ENCODE results near the gene TREML2. TPM values are rescaled to one million over a fixed set of nuclear protein-coding genes. Genes with fewer than 3 reads are reported as not detected.

TREML2 gene
- total and polyA plus RNA-seq, 11 donors = 0.07 to 0.32 (median 0.09) TPM; not detected in 6

DNA sequence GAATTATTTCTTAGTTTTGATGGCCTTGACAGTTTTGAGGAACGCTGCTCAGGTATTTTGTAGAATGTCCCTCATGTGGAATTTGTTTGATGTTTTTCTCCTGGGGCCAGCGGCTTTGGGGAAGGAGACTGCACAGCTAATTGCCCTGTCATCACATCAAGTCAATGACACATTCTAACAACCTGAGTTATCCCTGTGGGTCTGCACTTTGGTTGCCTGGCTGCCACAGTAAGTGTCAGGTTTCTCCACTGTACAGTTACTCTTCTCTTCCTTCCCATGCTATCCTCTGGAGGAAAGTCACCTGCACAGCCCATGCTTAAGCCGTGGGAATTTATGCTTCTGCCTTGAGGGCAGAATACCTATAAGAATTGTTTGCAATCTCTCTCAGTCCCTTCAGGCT is 25.8 kb upstream of the TREML2 start:
- no peaks in the 10 kb centered on the region for H3K36me3 ChIP-seq
- ATAC-seq (no peak), DNase-seq (no peak)
- peaks cover 0 to 29% (median 0%) of the 10 kb centered on the region in 9 donors for H3K27me3 ChIP-seq
- no peaks in the 10 kb centered on the region for H3K9me3 ChIP-seq
- TF ChIP-seq POLR2A (IDR thresholded peaks at IDR 0.05) = no peak
- TF ChIP-seq, protein P1, sequence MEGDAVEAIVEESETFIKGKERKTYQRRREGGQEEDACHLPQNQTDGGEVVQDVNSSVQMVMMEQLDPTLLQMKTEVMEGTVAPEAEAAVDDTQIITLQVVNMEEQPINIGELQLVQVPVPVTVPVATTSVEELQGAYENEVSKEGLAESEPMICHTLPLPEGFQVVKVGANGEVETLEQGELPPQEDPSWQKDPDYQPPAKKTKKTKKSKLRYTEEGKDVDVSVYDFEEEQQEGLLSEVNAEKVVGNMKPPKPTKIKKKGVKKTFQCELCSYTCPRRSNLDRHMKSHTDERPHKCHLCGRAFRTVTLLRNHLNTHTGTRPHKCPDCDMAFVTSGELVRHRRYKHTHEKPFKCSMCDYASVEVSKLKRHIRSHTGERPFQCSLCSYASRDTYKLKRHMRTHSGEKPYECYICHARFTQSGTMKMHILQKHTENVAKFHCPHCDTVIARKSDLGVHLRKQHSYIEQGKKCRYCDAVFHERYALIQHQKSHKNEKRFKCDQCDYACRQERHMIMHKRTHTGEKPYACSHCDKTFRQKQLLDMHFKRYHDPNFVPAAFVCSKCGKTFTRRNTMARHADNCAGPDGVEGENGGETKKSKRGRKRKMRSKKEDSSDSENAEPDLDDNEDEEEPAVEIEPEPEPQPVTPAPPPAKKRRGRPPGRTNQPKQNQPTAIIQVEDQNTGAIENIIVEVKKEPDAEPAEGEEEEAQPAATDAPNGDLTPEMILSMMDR (IDR thresholded peaks at IDR 0.05) = no peak
- intact Hi-C loops (cut with DNase I) = no loop called here
- H3K27ac ChIP-seq = no peak overlapping the region
- H3K4me3 ChIP-seq = no peak overlapping the region
- WGBS, 4 donors = 22 to 37% (median 26%) methylated on average over 3 of the region's 3 CpGs
- H3K4me1 ChIP-seq = no peaks in the 10 kb centered on the region

DNA sequence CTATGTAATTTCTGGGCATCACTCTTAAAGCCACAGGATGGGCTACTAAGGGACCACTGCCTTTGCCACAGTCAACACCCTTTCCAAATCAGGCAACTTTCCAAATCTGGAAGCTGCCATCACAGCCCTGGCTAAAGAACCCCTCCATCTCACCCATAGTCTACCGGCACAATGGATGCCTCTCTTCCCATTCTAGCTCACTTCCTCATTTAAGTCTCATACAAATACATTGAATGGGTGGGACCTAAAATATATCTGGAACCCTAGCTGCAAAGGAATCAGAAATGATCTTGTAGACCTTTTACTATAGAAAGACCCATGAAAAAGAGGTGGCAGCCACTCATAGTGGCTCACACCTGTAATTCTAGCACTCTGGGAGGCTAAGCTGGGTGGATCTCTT is 23.9 kb upstream of the TREML2 start:
- intact Hi-C loops (cut with DNase I) = no loop called here
- no peak overlapping the region for H3K4me3 ChIP-seq
- TF ChIP-seq, protein P1 (IDR thresholded peaks at IDR 0.05) = no peak
- no peak for TF ChIP-seq POLR2A (IDR thresholded peaks at IDR 0.05)
- no peaks in the 10 kb centered on the region for H3K4me1 ChIP-seq
- 83 to 86% (median 85%) methylated on average over 1 of the region's 1 CpG for WGBS, 4 donors
- DNase-seq (no peak), ATAC-seq (no peak)
- no peaks in the 10 kb centered on the region for H3K36me3 ChIP-seq
- H3K9me3 ChIP-seq = peaks cover 0 to 13% (median 1%) of the 10 kb centered on the region in 12 donors
- H3K27me3 ChIP-seq = peaks cover 0 to 25% (median 0%) of the 10 kb centered on the region in 9 donors
- no peak overlapping the region for H3K27ac ChIP-seq

- intact Hi-C loops (cut with DNase I) = no loop called here
- WGBS, 4 donors = 67 to 73% (median 71%) methylated on average over 2 to 5 of the region's 5 CpGs
- DNase-seq (no peak), ATAC-seq (no peak)
- H3K36me3 ChIP-seq = no peaks in the 10 kb centered on the region
- TF ChIP-seq, protein P1 (IDR thresholded peaks at IDR 0.05) = no peak
- no peak for TF ChIP-seq POLR2A (IDR thresholded peaks at IDR 0.05)
- peaks cover 0 to 19% (median 0%) of the 10 kb centered on the region in 9 donors for H3K27me3 ChIP-seq
- no peaks in the 10 kb centered on the region for H3K4me1 ChIP-seq
- H3K27ac ChIP-seq = no peak overlapping the region
- no peak overlapping the region for H3K4me3 ChIP-seq
- H3K9me3 ChIP-seq = peaks cover 0 to 20% (median 3%) of the 10 kb centered on the region in 12 donors
Observed at GRCh38 chr6:41222513-41222912, 21.6 kb upstream of the TREML2 start.

DNA sequence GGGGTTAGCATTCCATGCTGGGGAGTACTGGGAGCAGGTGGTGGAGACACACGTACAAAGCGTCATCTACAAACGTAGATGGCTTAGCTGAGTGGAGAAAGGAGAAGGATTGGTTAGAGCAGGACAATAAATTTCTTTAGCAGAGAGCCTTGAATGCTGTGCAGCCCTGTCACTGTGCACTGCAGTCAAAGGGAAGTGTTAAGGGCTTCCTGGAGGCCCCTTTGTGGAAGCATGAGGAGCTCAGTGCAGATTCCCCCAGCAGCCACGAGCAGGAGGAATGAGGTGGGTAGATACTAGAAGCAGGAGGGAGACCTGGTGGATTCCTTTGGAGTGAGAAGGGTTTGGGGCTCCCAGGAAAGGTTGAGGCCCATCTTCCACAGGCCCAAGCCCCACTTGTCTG is 21.1 kb upstream of the TREML2 start:
- Histone ChIP-seq H3K4me3 (no peak overlapping the region), H3K27me3 (peaks cover 0 to 16% (median 0%) of the 10 kb centered on the region in 9 donors), H3K36me3 (no peaks in the 10 kb centered on the region), H3K4me1 (no peaks in the 10 kb centered on the region), H3K9me3 (peaks cover 0 to 20% (median 3%) of the 10 kb centered on the region in 12 donors), H3K27ac (no peak overlapping the region)
- WGBS, 4 donors = 52 to 72% (median 69%) methylated on average over 4 of the region's 4 CpGs
- DNase-seq (no peak), ATAC-seq (no peak)
- intact Hi-C loops (cut with DNase I) = no loop called here
- TF ChIP-seq, protein P1 (IDR thresholded peaks at IDR 0.05) = no peak
- TF ChIP-seq POLR2A (IDR thresholded peaks at IDR 0.05) = no peak

All from heart left ventricle (tissue), 16 donors.